ENCODE results near the gene KCNMA1. TPM values are rescaled to one million over a fixed set of nuclear protein-coding genes. Genes with fewer than 3 reads are reported as not detected.

KCNMA1 gene
- total RNA-seq, 3 donors from 2014 or later (not counting 1 experiment from before 2014, with no cell fraction given): 0.40 to 1.8 (median 0.63) TPM

DNA sequence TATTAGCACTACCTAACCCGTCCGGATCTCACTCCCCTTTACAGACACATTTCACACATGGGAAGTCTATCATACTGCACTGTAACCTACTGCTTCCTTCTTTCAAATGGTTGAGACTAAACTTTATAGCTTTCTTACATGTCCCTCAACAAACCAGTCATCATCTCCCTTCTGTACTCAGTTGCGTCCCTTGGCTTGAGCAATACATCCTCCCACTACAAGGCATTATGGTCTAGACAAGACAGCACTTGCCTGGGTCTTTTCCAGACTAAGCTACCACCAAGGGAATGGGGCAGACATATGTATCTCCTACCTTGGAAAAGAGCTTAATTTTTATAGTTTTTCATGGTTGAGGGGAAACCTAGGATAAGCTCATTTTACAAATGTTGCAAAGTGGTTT, 575.2 kb downstream of the KCNMA1 start:
- ATAC-seq (no peak), DNase-seq (no peak)
- Histone ChIP-seq H3K9me3 (ENCODE audit: control insufficient read depth, insufficient read depth, low read length) (no peaks in the 10 kb centered on the region), H3K27me3 (ENCODE audit: control insufficient read depth, insufficient read depth, low read length) (no peaks in the 10 kb centered on the region), H3K27ac (ENCODE audit: low read length) (no peak overlapping the region), H3K36me3 (ENCODE audit: control insufficient read depth, insufficient read depth, low read length) (no peaks in the 10 kb centered on the region), H3K4me3 (ENCODE audit: low read length) (no peak overlapping the region), H3K4me1 (ENCODE audit: control insufficient read depth, insufficient read depth, low read length) (no peaks in the 10 kb centered on the region)
- no peaks in the 10 kb centered on the region for H3K9me3 Mint-ChIP-seq
- no peaks in the 10 kb centered on the region for H3K4me1 Mint-ChIP-seq
- intact Hi-C loops (cut with micrococcal nuclease): no loop called here
- WGBS (ENCODE audit: insufficient coverage): 92% methylated on average over 3 of the region's 3 CpGs
- no peaks in the 10 kb centered on the region for H3K36me3 Mint-ChIP-seq
- H3K27me3 Mint-ChIP-seq (ENCODE audit: low read depth in 2 of 2): peaks cover 0 to 7% of the 10 kb centered on the region in 2 donors
- H3K4me3 Mint-ChIP-seq: no peak overlapping the region
- TF ChIP-seq, protein P1, sequence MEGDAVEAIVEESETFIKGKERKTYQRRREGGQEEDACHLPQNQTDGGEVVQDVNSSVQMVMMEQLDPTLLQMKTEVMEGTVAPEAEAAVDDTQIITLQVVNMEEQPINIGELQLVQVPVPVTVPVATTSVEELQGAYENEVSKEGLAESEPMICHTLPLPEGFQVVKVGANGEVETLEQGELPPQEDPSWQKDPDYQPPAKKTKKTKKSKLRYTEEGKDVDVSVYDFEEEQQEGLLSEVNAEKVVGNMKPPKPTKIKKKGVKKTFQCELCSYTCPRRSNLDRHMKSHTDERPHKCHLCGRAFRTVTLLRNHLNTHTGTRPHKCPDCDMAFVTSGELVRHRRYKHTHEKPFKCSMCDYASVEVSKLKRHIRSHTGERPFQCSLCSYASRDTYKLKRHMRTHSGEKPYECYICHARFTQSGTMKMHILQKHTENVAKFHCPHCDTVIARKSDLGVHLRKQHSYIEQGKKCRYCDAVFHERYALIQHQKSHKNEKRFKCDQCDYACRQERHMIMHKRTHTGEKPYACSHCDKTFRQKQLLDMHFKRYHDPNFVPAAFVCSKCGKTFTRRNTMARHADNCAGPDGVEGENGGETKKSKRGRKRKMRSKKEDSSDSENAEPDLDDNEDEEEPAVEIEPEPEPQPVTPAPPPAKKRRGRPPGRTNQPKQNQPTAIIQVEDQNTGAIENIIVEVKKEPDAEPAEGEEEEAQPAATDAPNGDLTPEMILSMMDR (IDR thresholded peaks at IDR 0.05): no peak
- no peak overlapping the region for H3K27ac Mint-ChIP-seq

DNA sequence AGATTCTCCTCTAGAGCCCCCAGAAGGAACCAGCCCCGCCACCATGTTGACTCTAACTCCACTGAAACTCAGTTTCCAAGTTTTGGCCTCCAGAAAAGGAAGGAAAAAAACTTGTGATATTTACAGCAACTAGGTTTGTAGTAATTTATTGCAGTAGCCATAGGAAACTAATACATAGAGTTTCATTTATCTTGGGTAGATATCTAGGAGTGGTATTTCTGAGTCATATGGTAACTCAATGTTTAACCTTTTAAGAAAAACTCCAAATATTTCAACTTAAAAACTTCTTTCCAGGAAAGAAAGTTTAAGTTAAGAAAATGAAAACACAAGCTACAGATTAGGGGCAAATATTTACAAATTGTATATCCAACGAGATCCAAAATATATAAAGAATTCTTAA, 576.7 kb downstream of the KCNMA1 start:
- DNase-seq: no peak
- Mint-ChIP-seq H3K4me1 (no peaks in the 10 kb centered on the region), H3K36me3 (no peaks in the 10 kb centered on the region), H3K27me3 (ENCODE audit: low read depth in 2 of 2) (peaks cover 0 to 6% of the 10 kb centered on the region in 2 donors), H3K4me3 (no peak overlapping the region), H3K9me3 (no peaks in the 10 kb centered on the region), H3K27ac (no peak overlapping the region)
- no peak for ATAC-seq
- H3K27me3 ChIP-seq (ENCODE audit: control insufficient read depth, insufficient read depth, low read length): no peaks in the 10 kb centered on the region
- intact Hi-C loops (cut with micrococcal nuclease): no loop called here
- H3K4me3 ChIP-seq (ENCODE audit: low read length): no peak overlapping the region
- H3K36me3 ChIP-seq (ENCODE audit: control insufficient read depth, insufficient read depth, low read length): no peaks in the 10 kb centered on the region
- H3K4me1 ChIP-seq (ENCODE audit: control insufficient read depth, insufficient read depth, low read length): no peaks in the 10 kb centered on the region
- H3K27ac ChIP-seq (ENCODE audit: low read length): no peak overlapping the region
- TF ChIP-seq, protein P1 (IDR thresholded peaks at IDR 0.05): no peak
- H3K9me3 ChIP-seq (ENCODE audit: control insufficient read depth, insufficient read depth, low read length): no peaks in the 10 kb centered on the region
- WGBS (ENCODE audit: insufficient coverage): 93% methylated on average over 2 of the region's 2 CpGs

DNA sequence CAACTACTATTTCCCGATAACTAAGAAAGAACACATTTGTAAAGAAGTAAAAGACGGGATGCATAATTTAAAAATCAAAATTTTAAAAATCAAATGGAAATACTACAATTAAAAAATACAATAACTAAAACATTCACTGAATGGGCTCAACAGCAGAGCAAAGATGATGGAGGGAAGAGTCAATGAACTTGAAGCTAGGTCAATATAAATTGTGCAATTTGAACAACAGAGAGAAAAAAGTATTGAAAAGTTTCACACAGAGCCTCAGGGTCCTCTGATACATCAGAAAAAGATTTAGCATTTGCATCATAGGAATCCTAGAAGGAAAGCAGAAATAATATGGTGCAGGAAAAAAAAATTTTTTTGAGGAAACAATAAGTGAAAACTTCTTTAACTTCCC, 581.0 kb downstream of the KCNMA1 start:
- Mint-ChIP-seq H3K4me3 (no peak overlapping the region), H3K4me1 (peaks cover 0 to 2% of the 10 kb centered on the region in 2 donors), H3K27me3 (ENCODE audit: low read depth in 2 of 2) (peaks cover 9 to 27% of the 10 kb centered on the region in 2 donors), H3K36me3 (no peaks in the 10 kb centered on the region), H3K27ac (no peak overlapping the region), H3K9me3 (no peaks in the 10 kb centered on the region)
- DNase-seq (no peak), ATAC-seq (no peak)
- no peaks in the 10 kb centered on the region for H3K27me3 ChIP-seq (ENCODE audit: control insufficient read depth, insufficient read depth, low read length)
- TF ChIP-seq, protein P1 (IDR thresholded peaks at IDR 0.05): no peak
- H3K4me1 ChIP-seq (ENCODE audit: control insufficient read depth, insufficient read depth, low read length): no peaks in the 10 kb centered on the region
- H3K4me3 ChIP-seq (ENCODE audit: low read length): no peak overlapping the region
- no peaks in the 10 kb centered on the region for H3K36me3 ChIP-seq (ENCODE audit: control insufficient read depth, insufficient read depth, low read length)
- intact Hi-C loops (cut with micrococcal nuclease): no loop called here
- no peaks in the 10 kb centered on the region for H3K9me3 ChIP-seq (ENCODE audit: control insufficient read depth, insufficient read depth, low read length)
- no CpG with 5 or more reads among the region's 2 CpGs for WGBS (ENCODE audit: insufficient coverage)
- H3K27ac ChIP-seq (ENCODE audit: low read length): no peak overlapping the region

DNA sequence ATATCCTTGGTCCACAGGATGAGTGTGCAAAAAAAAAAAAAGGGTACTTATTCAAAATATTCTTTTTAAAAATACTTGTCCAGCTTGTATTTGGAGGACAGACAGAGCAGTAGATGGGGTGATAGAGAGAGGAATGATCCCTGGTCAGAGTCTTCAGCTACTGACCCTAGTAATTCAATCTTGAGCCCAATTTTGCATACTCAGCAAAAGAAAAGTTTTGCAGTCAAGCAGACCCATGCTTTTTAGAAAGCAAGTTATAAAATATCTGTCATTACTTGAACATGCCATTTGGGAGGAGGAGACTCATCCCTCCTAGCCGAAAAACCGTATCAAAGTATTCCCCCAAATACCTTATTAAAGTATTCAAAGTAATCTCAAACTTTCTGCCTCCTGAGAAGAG, 585.0 kb downstream of the KCNMA1 start:
- H3K27ac ChIP-seq (ENCODE audit: low read length): no peak overlapping the region
- 88% methylated on average over 2 of the region's 2 CpGs for WGBS (ENCODE audit: insufficient coverage)
- Mint-ChIP-seq H3K27me3 (ENCODE audit: low read depth in 2 of 2) (peaks cover 9 to 21% of the 10 kb centered on the region in 2 donors), H3K4me1 (peaks cover 14 to 17% of the 10 kb centered on the region in 2 donors), H3K36me3 (no peaks in the 10 kb centered on the region), H3K4me3 (no peak overlapping the region), H3K9me3 (no peaks in the 10 kb centered on the region), H3K27ac (no peak overlapping the region)
- no peaks in the 10 kb centered on the region for H3K4me1 ChIP-seq (ENCODE audit: control insufficient read depth, insufficient read depth, low read length)
- TF ChIP-seq, protein P1 (IDR thresholded peaks at IDR 0.05): no peak
- intact Hi-C loops (cut with micrococcal nuclease): no loop called here
- no peaks in the 10 kb centered on the region for H3K36me3 ChIP-seq (ENCODE audit: control insufficient read depth, insufficient read depth, low read length)
- H3K4me3 ChIP-seq (ENCODE audit: low read length): no peak overlapping the region
- no peaks in the 10 kb centered on the region for H3K9me3 ChIP-seq (ENCODE audit: control insufficient read depth, insufficient read depth, low read length)
- DNase-seq (no peak), ATAC-seq (no peak)
- H3K27me3 ChIP-seq (ENCODE audit: control insufficient read depth, insufficient read depth, low read length): no peaks in the 10 kb centered on the region
